ENCODE data around the gene POLR2L. TPM values are rescaled to one million over a fixed set of nuclear protein-coding genes. Genes with fewer than 3 reads are reported as not detected.

Gene POLR2L
- total RNA-seq, 1 experiment from 2014 or later: 99.7 TPM

DNA sequence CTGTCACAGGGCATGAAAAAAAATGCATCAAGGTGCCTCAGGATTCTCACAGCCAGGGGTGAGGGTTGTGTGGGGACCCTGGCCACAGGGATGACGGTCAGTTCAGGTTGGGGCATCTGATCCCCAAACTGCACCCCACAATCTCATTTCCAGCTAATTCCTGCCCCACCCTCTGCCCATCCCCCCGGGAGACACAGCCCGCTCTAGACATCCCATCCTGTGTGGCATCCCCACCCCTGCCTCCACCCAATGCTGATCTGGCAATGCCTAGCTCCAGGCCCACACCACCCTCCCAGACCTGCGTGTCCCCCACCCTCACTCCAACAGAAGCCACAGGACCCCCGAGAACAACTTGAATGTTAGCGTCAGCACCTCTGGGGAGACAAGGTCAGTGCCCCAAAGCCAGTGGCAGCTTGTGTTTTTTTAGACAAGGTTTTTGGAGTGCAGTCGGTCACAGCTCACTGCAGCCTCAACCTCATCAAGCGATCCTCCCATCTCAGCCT is 25.6 kb upstream of the POLR2L start:
- Histone ChIP-seq H3K27ac (no peak overlapping the region), H3K9me2 (ENCODE audit: insufficient read depth) (no peaks in the 10 kb centered on the region), H3K79me2 (ENCODE audit: low read depth) (no peaks in the 10 kb centered on the region), H3K4me3 (no peak overlapping the region), H3K9me3 (ENCODE audit: insufficient read depth, low read depth) (no peaks in the 10 kb centered on the region), H3K4me2 (no peak overlapping the region), H3K27me3 (ENCODE audit: insufficient read depth, low read depth) (no peaks in the 10 kb centered on the region), H4K20me1 (ENCODE audit: insufficient read depth) (no peaks in the 10 kb centered on the region; the same call in 1 of the 2 replicates), H3F3A (ENCODE audit: insufficient read depth, low read depth) (no peaks in the 10 kb centered on the region), H2AFZ (no peak overlapping the region), H3K4me1 (replicated peaks; ENCODE audit: insufficient read depth) (no peaks in the 10 kb centered on the region), H3K36me3 (ENCODE audit: low read depth) (no peaks in the 10 kb centered on the region)
- intact Hi-C loops (cut with micrococcal nuclease; ENCODE audit: unreplicated experiment): no loop called here
- no TSS peak for BruUV-seq (replicated peaks)
- no peak for DNase-seq
- ChIA-PET CTCF (no interaction called here), POLR2A (ENCODE audit: unreplicated experiment) (no interaction called here)
- TF ChIP-seq EZH2 (IDR thresholded peaks at IDR 0.05; ENCODE audit: low read depth): no peak
- TF ChIP-seq, protein P1, sequence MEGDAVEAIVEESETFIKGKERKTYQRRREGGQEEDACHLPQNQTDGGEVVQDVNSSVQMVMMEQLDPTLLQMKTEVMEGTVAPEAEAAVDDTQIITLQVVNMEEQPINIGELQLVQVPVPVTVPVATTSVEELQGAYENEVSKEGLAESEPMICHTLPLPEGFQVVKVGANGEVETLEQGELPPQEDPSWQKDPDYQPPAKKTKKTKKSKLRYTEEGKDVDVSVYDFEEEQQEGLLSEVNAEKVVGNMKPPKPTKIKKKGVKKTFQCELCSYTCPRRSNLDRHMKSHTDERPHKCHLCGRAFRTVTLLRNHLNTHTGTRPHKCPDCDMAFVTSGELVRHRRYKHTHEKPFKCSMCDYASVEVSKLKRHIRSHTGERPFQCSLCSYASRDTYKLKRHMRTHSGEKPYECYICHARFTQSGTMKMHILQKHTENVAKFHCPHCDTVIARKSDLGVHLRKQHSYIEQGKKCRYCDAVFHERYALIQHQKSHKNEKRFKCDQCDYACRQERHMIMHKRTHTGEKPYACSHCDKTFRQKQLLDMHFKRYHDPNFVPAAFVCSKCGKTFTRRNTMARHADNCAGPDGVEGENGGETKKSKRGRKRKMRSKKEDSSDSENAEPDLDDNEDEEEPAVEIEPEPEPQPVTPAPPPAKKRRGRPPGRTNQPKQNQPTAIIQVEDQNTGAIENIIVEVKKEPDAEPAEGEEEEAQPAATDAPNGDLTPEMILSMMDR (conservative IDR thresholded peaks at IDR 0.05): no peak

DNA sequence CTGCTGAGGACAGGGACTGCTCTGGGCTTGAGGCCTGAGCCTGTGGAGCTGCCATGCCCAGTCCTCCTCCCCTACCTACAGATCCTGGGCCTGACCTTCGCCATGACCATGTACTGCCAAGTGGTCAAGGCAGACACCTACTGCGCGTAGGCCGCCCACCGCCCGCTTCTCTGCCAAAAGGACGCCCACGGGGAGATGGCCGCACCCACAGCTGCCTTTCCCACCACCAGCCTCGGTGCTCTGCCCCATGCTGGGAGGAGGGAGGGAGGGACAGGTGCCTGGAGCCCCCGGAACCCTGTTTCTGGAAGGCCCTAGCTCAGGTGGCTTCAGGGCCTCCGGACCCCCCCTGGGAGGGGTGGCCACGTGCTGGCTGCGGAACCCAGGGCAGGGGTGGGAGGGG is 24.2 kb upstream of the POLR2L start:
- Histone ChIP-seq H2AFZ (no peak overlapping the region), H3K4me1 (replicated peaks; ENCODE audit: insufficient read depth) (no peaks in the 10 kb centered on the region), H3K4me2 (no peak overlapping the region), H3K9me2 (ENCODE audit: insufficient read depth) (no peaks in the 10 kb centered on the region), H3K36me3 (ENCODE audit: low read depth) (no peaks in the 10 kb centered on the region), H3K79me2 (ENCODE audit: low read depth) (no peaks in the 10 kb centered on the region), H3K9me3 (ENCODE audit: insufficient read depth, low read depth) (no peaks in the 10 kb centered on the region), H3K4me3 (no peak overlapping the region), H4K20me1 (ENCODE audit: insufficient read depth) (no peaks in the 10 kb centered on the region; the same call in 1 of the 2 replicates), H3F3A (ENCODE audit: insufficient read depth, low read depth) (no peaks in the 10 kb centered on the region), H3K27ac (no peak overlapping the region), H3K27me3 (ENCODE audit: insufficient read depth, low read depth) (no peaks in the 10 kb centered on the region)
- ChIA-PET POLR2A (ENCODE audit: unreplicated experiment) (interaction anchor here (0.6 kb wide), 1 partner anchor 91 kb away, joined by 27 read pairs; no protein-coding TSS in a partner anchor), CTCF (no interaction called here)
- TF ChIP-seq, protein P1 (conservative IDR thresholded peaks at IDR 0.05): no peak
- BruUV-seq (replicated peaks): no TSS peak
- intact Hi-C loops (cut with micrococcal nuclease; ENCODE audit: unreplicated experiment): no loop called here
- DNase-seq: no peak

DNA sequence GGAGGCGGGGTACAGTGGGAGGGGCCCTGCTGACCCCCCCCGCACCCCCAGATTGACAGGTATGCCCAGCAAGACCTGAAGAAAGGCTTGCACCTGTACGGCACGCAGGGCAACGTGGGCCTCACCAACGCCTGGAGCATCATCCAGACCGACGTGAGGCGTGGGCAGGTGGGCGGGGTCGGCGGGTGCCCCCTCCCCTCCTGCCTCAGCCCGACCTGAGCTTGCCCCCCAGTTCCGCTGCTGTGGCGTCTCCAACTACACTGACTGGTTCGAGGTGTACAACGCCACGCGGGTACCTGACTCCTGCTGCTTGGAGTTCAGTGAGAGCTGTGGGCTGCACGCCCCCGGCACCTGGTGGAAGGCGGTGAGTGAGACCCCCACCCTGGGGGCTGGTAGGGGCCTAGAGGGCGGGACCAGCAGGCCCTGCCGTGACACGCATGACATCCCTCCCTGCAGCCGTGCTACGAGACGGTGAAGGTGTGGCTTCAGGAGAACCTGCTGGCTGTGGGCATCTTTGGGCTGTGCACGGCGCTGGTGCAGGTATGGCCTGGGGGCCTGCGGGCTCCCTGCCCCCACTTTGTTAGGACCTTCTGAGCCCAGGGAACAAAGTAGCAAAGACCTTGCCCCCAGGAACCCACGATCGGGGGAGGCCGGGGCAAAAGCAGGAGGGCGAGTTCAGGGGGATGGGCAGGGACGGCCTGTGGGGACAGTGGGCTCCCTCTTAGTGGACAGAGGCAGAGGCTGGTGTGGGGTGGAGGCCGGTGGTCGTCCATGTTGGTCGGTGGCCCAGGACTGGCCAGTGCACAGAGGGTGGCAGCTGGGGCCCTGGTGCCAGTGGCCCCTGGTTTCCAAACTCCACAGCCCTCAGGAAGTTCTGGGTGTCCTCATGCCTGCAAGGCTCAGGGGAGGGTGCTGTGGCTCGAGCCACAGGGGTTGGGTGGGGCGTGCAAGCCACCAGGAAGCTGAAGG is 23.4 kb upstream of the POLR2L start:
- H3K4me3 ChIP-seq: no peak overlapping the region
- H3F3A ChIP-seq (ENCODE audit: insufficient read depth, low read depth): no peaks in the 10 kb centered on the region
- H3K27ac ChIP-seq: no peak overlapping the region
- no TSS peak for BruUV-seq (replicated peaks)
- no peak overlapping the region for H2AFZ ChIP-seq
- H3K36me3 ChIP-seq (ENCODE audit: low read depth): no peaks in the 10 kb centered on the region
- intact Hi-C loops (cut with micrococcal nuclease; ENCODE audit: unreplicated experiment): no loop called here
- DNase-seq: no peak
- no peak overlapping the region for H3K4me2 ChIP-seq
- no peaks in the 10 kb centered on the region for H3K79me2 ChIP-seq (ENCODE audit: low read depth)
- H3K9me3 ChIP-seq (ENCODE audit: insufficient read depth, low read depth): no peaks in the 10 kb centered on the region
- H4K20me1 ChIP-seq (ENCODE audit: insufficient read depth): no peaks in the 10 kb centered on the region; the same call in 1 of the 2 replicates
- CTCF ChIA-PET: no interaction called here
- TF ChIP-seq, protein P1 (conservative IDR thresholded peaks at IDR 0.05): no peak
- TF ChIP-seq EZH2 (IDR thresholded peaks at IDR 0.05; ENCODE audit: low read depth): no peak
- no peaks in the 10 kb centered on the region for H3K9me2 ChIP-seq (ENCODE audit: insufficient read depth)
- no peaks in the 10 kb centered on the region for H3K4me1 ChIP-seq (replicated peaks; ENCODE audit: insufficient read depth)
- POLR2A ChIA-PET (ENCODE audit: unreplicated experiment): interaction anchor here (0.6 kb wide), 1 partner anchor 90 kb away, joined by 27 read pairs; no protein-coding TSS in a partner anchor
- H3K27me3 ChIP-seq (ENCODE audit: insufficient read depth, low read depth): no peaks in the 10 kb centered on the region

Measured in PC-9 (cell line).